HepG2 (cell line): Measurements from ENCODE around the gene DPT. TPM values are rescaled to one million over a fixed set of nuclear protein-coding genes. Genes with fewer than 3 reads are reported as not detected.

ENCODE experiments used
- ATAC-seq: fragments of 200-7000 bp; cut with Tn5 transposase; 3 replicates; pipeline ENCODE4 v1.9.1; 2020; ENCODE audit warnings: mild to moderate bottlenecking, moderate library complexity
- BruUV-seq: library from RNA; stranded (reverse); fragments of 400-500 nt; replicated peaks from 2 replicates; lab custom pipeline; 2021; lab: Mats Ljungman, UMichigan
- CTCF ChIA-PET: fragments of 300-600 bp; formaldehyde crosslinking; extraction: SDS; loops from one replicate; lab custom pipeline; 2021; ENCODE audit warnings: low total read pairs, inconsistent platforms, low intra/inter-chr PET ratio; lab: Yijun Ruan, JAX
- POLR2A ChIA-PET: fragments of 350-600 bp; sonication (Branson Sonifier 250); formaldehyde crosslinking; loops from one replicate; lab custom pipeline; 2020; ENCODE audit warnings: antibody characterized with exemption, inconsistent platforms; lab: Yijun Ruan, JAX
- DNase-seq: peaks from one replicate; pipeline ENCODE4 v3.0.0-alpha.2; 2015; ENCODE audit warnings: low spot score
- FAIRE-seq: peaks from 3 replicates; lab custom pipeline; 2011; peaks lifted over from hg19 to GRCh38; lab: Jason Lieb, UNC
- H2AFZ ChIP-seq: one replicate; pipeline ENCODE4 v1.6.1; 2011; ENCODE audit warnings: low read length, inconsistent platforms
- H3K27ac ChIP-seq: fragments of 300-600 bp; 3 replicates; pipeline ENCODE4 v1.8.0; 2011; ENCODE audit warnings: mixed run types, mild to moderate bottlenecking, mixed read lengths, low read length, inconsistent platforms; ENCODE audit not compliant: insufficient read depth; ENCODE audit errors: extremely low read length
- H3K27me3 ChIP-seq, 2 experiments: fragments of 200-600 bp in 1 of 2; 2 replicates in 1 of 2; 3 replicates in 1 of 2; pipeline versions ENCODE4 v1.6.0 to v1.8.0; 2011; ENCODE audit warnings: low read length in 2 of 2, mild to moderate bottlenecking in 2 of 2, moderate library complexity in 2 of 2, inconsistent platforms in 1 of 2; ENCODE audit not compliant: insufficient read depth in 2 of 2, control insufficient read depth in 1 of 2
- H3K36me3 ChIP-seq, 2 experiments: fragments of 200-600 bp in 1 of 2; replicated peaks in 1 of 2; 2 replicates in 1 of 2; 3 replicates in 1 of 2; pipeline versions ENCODE4 v1.5.1 to v1.8.0; 2011; ENCODE audit warnings: low read length in 2 of 2, inconsistent platforms in 1 of 2; ENCODE audit not compliant: insufficient read depth in 2 of 2, control insufficient read depth in 1 of 2
- H3K4me1 ChIP-seq: 2 replicates; pipeline ENCODE4 v1.5.1; 2012; ENCODE audit warnings: low read length, inconsistent platforms; ENCODE audit not compliant: insufficient read depth
- H3K4me2 ChIP-seq: 2 replicates; pipeline ENCODE4 v1.6.0; 2011; ENCODE audit warnings: low read depth, low read length, inconsistent platforms
- H3K4me3 ChIP-seq, 3 experiments: fragments of 200-600 bp in 1 of 3; sonication (generic), shearing (Covaris generic) in 1 of 3; replicated peaks in 1 of 3; 2 replicates each; pipeline ENCODE4 v1.5.1; 2011 to 2016; ENCODE audit warnings: low read length in 3 of 3, inconsistent platforms in 2 of 3, low read depth in 2 of 3, mild to moderate bottlenecking in 2 of 3, control low read depth in 1 of 3, mixed read lengths in 1 of 3; ENCODE audit not compliant: insufficient read depth in 1 of 3
- H3K79me2 ChIP-seq: one replicate; pipeline ENCODE4 v1.6.1; 2011; ENCODE audit warnings: low read length, inconsistent platforms; ENCODE audit not compliant: insufficient read depth
- H3K9ac ChIP-seq: 2 replicates; pipeline ENCODE4 v1.6.0; 2011; ENCODE audit warnings: mild to moderate bottlenecking, low read depth, low read length, inconsistent platforms; ENCODE audit not compliant: insufficient read depth
- H3K9me3 ChIP-seq: 2 replicates; pipeline ENCODE4 v1.5.1; 2012; ENCODE audit warnings: mild to moderate bottlenecking, low read length
- H4K20me1 ChIP-seq: 2 replicates; pipeline ENCODE4 v1.6.0; 2011; ENCODE audit warnings: inconsistent platforms, mild to moderate bottlenecking, low read length, moderate library complexity; ENCODE audit not compliant: insufficient read depth
- ELF3 ChIP-seq: IDR thresholded peaks from 2 replicates; pipeline ENCODE4 v1.6.1; 2016; ENCODE audit warnings: missing genetic modification reagents, missing compliant biosample characterization
- GATAD1 ChIP-seq: IDR thresholded peaks from 2 replicates; pipeline ENCODE4 v1.6.1; 2016; ENCODE audit warnings: missing genetic modification reagents, missing compliant biosample characterization
- HHEX ChIP-seq: IDR thresholded peaks from 2 replicates; pipeline ENCODE4 v1.6.1; 2016; ENCODE audit warnings: control low read depth
- MAFK ChIP-seq, 2 experiments: IDR thresholded peaks in 1 of 2; conservative IDR thresholded peaks in 1 of 2; 2 replicates each; pipeline ENCODE4 v1.6.1; 2011; ENCODE audit warnings: improper control_type of control experiment in 2 of 2, low read length in 2 of 2
- NFAT5 ChIP-seq: sonication (generic); formaldehyde crosslinking; IDR thresholded peaks from 2 replicates; pipeline ENCODE4 v1.4.0; 2020; ENCODE audit warnings: missing genetic modification reagents
- ZNF44 ChIP-seq: sonication (generic); formaldehyde crosslinking; IDR thresholded peaks from 2 replicates; pipeline ENCODE4 v1.5.1; 2020; ENCODE audit warnings: mild to moderate bottlenecking, missing genetic modification reagents
- ZNF761 ChIP-seq: sonication (generic); formaldehyde crosslinking; conservative IDR thresholded peaks from 2 replicates; pipeline ENCODE4 v1.4.0; 2020; ENCODE audit warnings: mild to moderate bottlenecking, missing genetic modification reagents
- WGBS: methylation state at CpG from one replicate; pipeline ENCODE4 v1.1.6; 2017; ENCODE audit warnings: low lambda C conversion rate; 5-methylcytosine and 5-hydroxymethylcytosine counted together
- in situ Hi-C: cut with HindIII; loops from 2 replicates; pipeline ENCODE4 v1.10.0; 2017; ENCODE audit warnings: low pct_unique_long_range_greater_than_20kb; ENCODE audit not compliant: extremely low pct_ligation_motif_present
- intact Hi-C: fragments of 100-400 bp; cut with micrococcal nuclease; formaldehyde crosslinking; loops from one replicate; pipeline ENCODE4 v1.10.0; 2022; ENCODE audit not compliant: unreplicated experiment
- polyA plus RNA-seq, 8 experiments: library from polyadenylated mRNA; depleted of rRNA in 3 of 8; stranded (reverse) in 7 of 8; unstranded in 1 of 8; fragments of >200 nt; fragmentation: Illumina TruSeq in 4 of 8; extraction: Trizol in 4 of 8; gene quantifications; 2 replicates each; pipeline versions ENCODE4 v1.2.1 to v1.2.3, GENCODE V29; 2011 to 2016; ENCODE audit warnings: low read depth in 4 of 8, missing spikeins in 1 of 8, mixed read lengths in 1 of 8; ENCODE audit not compliant: insufficient read depth in 1 of 8
- total RNA-seq, 5 experiments: library from RNA; depleted of rRNA; stranded (reverse); fragments of >200 nt; fragmentation: Illumina TruSeq; extraction: Trizol; gene quantifications; 2 replicates each; pipeline ENCODE4 v1.2.3, GENCODE V29; 2016; ENCODE audit warnings: low read depth in 1 of 5
- TF ChIP-seq, protein P1 (sequence below): sonication (generic); formaldehyde crosslinking; IDR thresholded peaks from 2 replicates; pipeline ENCODE4 v1.9.0; 2021; ENCODE audit warnings: missing genetic modification reagents, mild to moderate bottlenecking, borderline replicate concordance
- TF ChIP-seq, protein P2 (sequence below): sonication (generic); formaldehyde crosslinking; IDR thresholded peaks from 2 replicates; pipeline ENCODE4 v1.4.0; 2020; ENCODE audit warnings: mild to moderate bottlenecking, missing genetic modification reagents
- TF ChIP-seq, protein P3 (sequence below): sonication (generic); formaldehyde crosslinking; IDR thresholded peaks from 2 replicates; pipeline ENCODE4 v1.5.1; 2020; ENCODE audit warnings: missing genetic modification reagents, mild to moderate bottlenecking, borderline replicate concordance

Gene DPT
- total and polyA plus RNA-seq, 2 of the 13 experiments (the other 11 are each of a cell fraction or from before 2014, with no cell fraction given), result 0.04 TPM; not detected in 1

- TF ChIP-seq, protein P1, sequence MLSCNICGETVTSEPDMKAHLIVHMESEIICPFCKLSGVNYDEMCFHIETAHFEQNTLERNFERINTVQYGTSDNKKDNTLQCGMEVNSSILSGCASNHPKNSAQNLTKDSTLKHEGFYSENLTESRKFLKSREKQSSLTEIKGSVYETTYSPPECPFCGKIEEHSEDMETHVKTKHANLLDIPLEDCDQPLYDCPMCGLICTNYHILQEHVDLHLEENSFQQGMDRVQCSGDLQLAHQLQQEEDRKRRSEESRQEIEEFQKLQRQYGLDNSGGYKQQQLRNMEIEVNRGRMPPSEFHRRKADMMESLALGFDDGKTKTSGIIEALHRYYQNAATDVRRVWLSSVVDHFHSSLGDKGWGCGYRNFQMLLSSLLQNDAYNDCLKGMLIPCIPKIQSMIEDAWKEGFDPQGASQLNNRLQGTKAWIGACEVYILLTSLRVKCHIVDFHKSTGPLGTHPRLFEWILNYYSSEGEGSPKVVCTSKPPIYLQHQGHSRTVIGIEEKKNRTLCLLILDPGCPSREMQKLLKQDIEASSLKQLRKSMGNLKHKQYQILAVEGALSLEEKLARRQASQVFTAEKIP (CRISPR knock-in tag), result no peak
Observed at GRCh38 chr1:168734271-168734670, 5.3 kb upstream of the DPT start (continued).

DNA sequence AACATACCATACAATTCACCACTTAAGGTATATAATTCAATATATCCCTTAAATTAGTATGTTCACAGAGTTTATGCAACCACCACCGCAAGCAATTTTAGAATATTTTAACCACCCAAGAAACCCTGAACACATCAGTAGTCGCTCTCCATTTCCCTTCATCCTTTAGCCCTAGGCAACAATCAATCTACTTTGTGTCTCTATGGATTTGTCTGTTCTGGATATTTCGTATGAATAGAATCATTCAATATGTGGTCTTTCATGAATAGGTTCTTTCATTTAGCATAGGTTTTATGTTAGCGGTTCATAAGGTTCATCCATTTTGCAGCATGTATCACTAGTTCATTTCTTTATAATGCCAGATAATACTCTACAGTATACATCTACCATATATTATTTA lies 4.2 kb upstream of the DPT start:
- WGBS, result 70% methylated on average over 4 of the region's 4 CpGs

More for the DNA sequence above, 4.2 kb upstream of the DPT start:
- DNase-seq (no peak), ATAC-seq (no peak), FAIRE-seq (no peak)
- in situ Hi-C loops, result no loop called here
- CTCF ChIA-PET, result no interaction called here
- intact Hi-C loops, result no loop called here
- no peaks in the 10 kb centered on the region for H3K79me2 ChIP-seq
- H3K9me3 ChIP-seq, result no peaks in the 10 kb centered on the region
- no peak overlapping the region for H3K9ac ChIP-seq
- BruUV-seq, result no TSS peak
- no peak overlapping the region for H3K4me2 ChIP-seq
- POLR2A ChIA-PET, result no interaction called here
- H3K4me1 ChIP-seq, result no peaks in the 10 kb centered on the region
- no peak overlapping the region for H3K4me3 ChIP-seq
- H3K36me3 ChIP-seq, result no peaks in the 10 kb centered on the region
- no peak overlapping the region for H3K27ac ChIP-seq
- no peaks in the 10 kb centered on the region for H4K20me1 ChIP-seq
- no peak overlapping the region for H2AFZ ChIP-seq
- TF ChIP-seq, protein P1 (CRISPR knock-in tag), result no peak
- TF ChIP-seq MAFK (conservative IDR thresholded peaks at IDR 0.05 in 1 of 2, IDR thresholded peaks at IDR 0.05 in 1 of 2; ENCODE audit: low read length in 2 of 2) (no peak), ELF3 (CRISPR knock-in tag) (no peak), ZNF761 (CRISPR knock-in tag) (no peak), NFAT5 (CRISPR knock-in tag) (no peak), ZNF44 (no peak), GATAD1 (CRISPR knock-in tag) (no peak), HHEX (no peak)
- TF ChIP-seq, protein P2, sequence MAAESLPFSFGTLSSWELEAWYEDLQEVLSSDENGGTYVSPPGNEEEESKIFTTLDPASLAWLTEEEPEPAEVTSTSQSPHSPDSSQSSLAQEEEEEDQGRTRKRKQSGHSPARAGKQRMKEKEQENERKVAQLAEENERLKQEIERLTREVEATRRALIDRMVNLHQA (CRISPR knock-in tag), result no peak
- TF ChIP-seq, protein P3, sequence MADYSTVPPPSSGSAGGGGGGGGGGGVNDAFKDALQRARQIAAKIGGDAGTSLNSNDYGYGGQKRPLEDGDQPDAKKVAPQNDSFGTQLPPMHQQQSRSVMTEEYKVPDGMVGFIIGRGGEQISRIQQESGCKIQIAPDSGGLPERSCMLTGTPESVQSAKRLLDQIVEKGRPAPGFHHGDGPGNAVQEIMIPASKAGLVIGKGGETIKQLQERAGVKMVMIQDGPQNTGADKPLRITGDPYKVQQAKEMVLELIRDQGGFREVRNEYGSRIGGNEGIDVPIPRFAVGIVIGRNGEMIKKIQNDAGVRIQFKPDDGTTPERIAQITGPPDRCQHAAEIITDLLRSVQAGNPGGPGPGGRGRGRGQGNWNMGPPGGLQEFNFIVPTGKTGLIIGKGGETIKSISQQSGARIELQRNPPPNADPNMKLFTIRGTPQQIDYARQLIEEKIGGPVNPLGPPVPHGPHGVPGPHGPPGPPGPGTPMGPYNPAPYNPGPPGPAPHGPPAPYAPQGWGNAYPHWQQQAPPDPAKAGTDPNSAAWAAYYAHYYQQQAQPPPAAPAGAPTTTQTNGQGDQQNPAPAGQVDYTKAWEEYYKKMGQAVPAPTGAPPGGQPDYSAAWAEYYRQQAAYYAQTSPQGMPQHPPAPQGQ (CRISPR knock-in tag), result no peak
- no peaks in the 10 kb centered on the region for H3K27me3 ChIP-seq
